AG04450 (cell line): ENCODE results near the gene OSGEPL1. TPM values are rescaled to one million over a fixed set of nuclear protein-coding genes. Genes with fewer than 3 reads are reported as not detected.
A peak's percentile ranks its signal among the peaks of the same experiment; 100 is the strongest.

Source experiments
- CTCF ChIA-PET: fragments of 300-600, 350-600 bp; formaldehyde crosslinking; extraction: SDS; loops from one replicate; lab custom pipeline; 2022; ENCODE audit warnings: antibody characterized with exemption, inconsistent platforms; lab: Charles Lee
- POLR2A ChIA-PET: fragments of 350-600 bp; formaldehyde crosslinking; extraction: SDS; loops from one replicate; lab custom pipeline; 2021; ENCODE audit warnings: antibody characterized with exemption, inconsistent platforms; lab: Yijun Ruan, JAX
- DNase-seq: peaks from one replicate; pipeline ENCODE4 v3.0.0-alpha.2; 2011; ENCODE audit warnings: low read depth, low spot score
- H3K27ac ChIP-seq: one replicate; pipeline ENCODE4 v1.5.1; 2012; ENCODE audit warnings: low read depth, low read length, control low read depth
- H3K27me3 ChIP-seq: one replicate; pipeline ENCODE4 v1.6.0; 2012; ENCODE audit warnings: low read length; ENCODE audit not compliant: control insufficient read depth, insufficient read depth
- H3K4me3 ChIP-seq: 2 replicates; pipeline ENCODE4 v1.5.1; 2011; ENCODE audit warnings: mild to moderate bottlenecking, low read depth, low read length, control low read depth
- H3K9me3 ChIP-seq: 2 replicates; pipeline ENCODE4 v1.5.1; 2012; ENCODE audit warnings: low read length; ENCODE audit not compliant: control insufficient read depth, insufficient read depth
- CTCF ChIP-seq: IDR thresholded peaks from 2 replicates; pipeline ENCODE4 v1.5.1; 2011; ENCODE audit warnings: low read depth, low read length, control low read depth, inconsistent platforms
- polyA minus RNA-seq: library from RNA; depleted of rRNA, polyadenylated mRNA; stranded (reverse); fragments of >200 nt; gene quantifications from 2 replicates; pipeline ENCODE4 v1.2.3, GENCODE V29; 2011; rRNA and poly(A)+ RNA removed
- polyA plus RNA-seq: library from polyadenylated mRNA; depleted of rRNA; stranded (reverse); fragments of >200 nt; gene quantifications from 2 replicates; pipeline ENCODE4 v1.2.3, GENCODE V29; 2011; rRNA removed

The OSGEPL1 gene, protein sequence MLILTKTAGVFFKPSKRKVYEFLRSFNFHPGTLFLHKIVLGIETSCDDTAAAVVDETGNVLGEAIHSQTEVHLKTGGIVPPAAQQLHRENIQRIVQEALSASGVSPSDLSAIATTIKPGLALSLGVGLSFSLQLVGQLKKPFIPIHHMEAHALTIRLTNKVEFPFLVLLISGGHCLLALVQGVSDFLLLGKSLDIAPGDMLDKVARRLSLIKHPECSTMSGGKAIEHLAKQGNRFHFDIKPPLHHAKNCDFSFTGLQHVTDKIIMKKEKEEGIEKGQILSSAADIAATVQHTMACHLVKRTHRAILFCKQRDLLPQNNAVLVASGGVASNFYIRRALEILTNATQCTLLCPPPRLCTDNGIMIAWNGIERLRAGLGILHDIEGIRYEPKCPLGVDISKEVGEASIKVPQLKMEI
- polyA plus RNA-seq (3.9 and 6.0 TPM in 2 replicates), polyA minus RNA-seq (5.8 and 6.2 TPM in 2 replicates)

DNA sequence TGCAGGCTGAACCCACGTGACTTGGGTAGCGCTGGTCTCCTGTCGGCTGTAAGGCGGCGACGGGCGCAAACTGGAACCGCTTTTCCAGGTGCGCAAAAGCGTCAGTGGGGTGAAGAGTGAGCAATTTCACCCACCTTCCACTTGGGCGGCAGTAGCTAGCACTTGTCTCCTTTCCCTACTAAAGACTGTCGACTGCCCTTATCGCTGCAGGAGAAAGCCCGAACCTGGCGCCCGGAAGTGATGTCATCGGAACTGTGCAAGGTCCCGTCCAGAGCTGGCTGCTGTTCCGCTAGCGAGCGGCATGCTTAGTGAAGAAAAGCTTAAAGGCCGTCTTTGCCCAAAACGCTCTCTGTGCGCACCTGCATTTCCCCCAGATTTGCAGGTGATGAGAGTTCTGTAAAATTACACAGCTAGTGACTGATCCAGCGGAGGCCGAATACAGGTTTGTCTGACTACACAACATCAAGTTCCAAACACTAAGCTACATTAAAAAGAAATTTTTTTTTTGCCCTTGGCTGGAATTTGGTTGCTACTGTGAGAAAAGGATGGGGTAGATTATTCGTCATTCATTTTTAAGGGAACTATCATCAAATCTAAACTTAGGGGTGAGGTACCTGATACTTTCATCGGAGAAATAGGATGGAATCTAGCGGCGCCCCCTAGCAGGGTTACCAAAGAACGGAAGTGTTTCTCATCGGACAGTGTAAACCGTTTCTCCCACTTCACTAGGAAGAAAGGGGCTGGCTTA lies at the start of gene OSGEPL1:
TSS of gene OSGEPL1 (minus strand) at position 242 of the 748 bp plus-strand sequence. CDS start 1,152 bp downstream, outside the sequence.
- no peaks in the 10 kb centered on the region for H3K9me3 ChIP-seq
- peak within 1 kb of the TSS; percentile 75 for H3K4me3 ChIP-seq
- ChIA-PET CTCF (interaction anchor here (0.5 to 3.9 kb wide), 45 partner anchors 9 to 1027 kb away, joined by 3 to 56 read pairs (median 4); partner anchors contain the start of genes ANKAR, ASNSD1, ORMDL1 and PMS1), POLR2A (interaction anchor here (0.6 to 1.5 kb wide), 3 partner anchors 21 to 1117 kb away, joined by 4 to 7 read pairs (median 5); partner anchors contain the start of genes ANKAR, ORMDL1 and PMS1)
- no peaks in the 10 kb centered on the region for H3K27me3 ChIP-seq
- H3K27ac ChIP-seq, result peak within 1 kb of the TSS; percentile 78
- DNase-seq, result peak; percentile 71
- peak; percentile 72 for TF ChIP-seq CTCF

DNA sequence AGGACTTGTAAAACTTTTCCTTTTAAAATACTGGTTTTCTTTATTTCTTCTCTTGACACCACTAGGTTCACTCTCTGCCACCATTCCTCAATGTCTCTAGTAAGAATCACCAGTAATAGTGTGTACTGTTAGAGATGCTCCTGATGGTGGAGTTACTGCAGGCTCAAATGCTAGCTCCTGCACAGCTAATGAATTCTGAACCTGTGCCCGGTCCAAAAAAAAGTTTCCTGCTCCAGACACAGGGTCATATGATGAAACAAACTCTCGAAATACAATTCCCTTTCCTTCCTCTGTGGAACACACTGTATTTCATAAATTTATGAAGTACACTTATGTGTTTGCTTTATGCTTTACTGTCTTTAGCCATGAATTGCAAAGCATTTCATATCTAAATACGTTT lies 40.8 kb upstream of the OSGEPL1 start:
- no peak overlapping the region for H3K4me3 ChIP-seq
- H3K27me3 ChIP-seq, result no peaks in the 10 kb centered on the region
- TF ChIP-seq CTCF, result no peak
- ChIA-PET POLR2A (no interaction called here), CTCF (no interaction called here)
- no peak for DNase-seq
- H3K27ac ChIP-seq, result no peak overlapping the region
- H3K9me3 ChIP-seq, result no peaks in the 10 kb centered on the region

GRCh38 chr2:189802396-189802912 lies 39.9 kb upstream of the OSGEPL1 start:
- ChIA-PET POLR2A (no interaction called here), CTCF (no interaction called here)
- H3K9me3 ChIP-seq, result no peaks in the 10 kb centered on the region
- no peak for TF ChIP-seq CTCF
- H3K4me3 ChIP-seq, result no peak overlapping the region
- DNase-seq, result no peak
- H3K27me3 ChIP-seq, result no peaks in the 10 kb centered on the region
- no peak overlapping the region for H3K27ac ChIP-seq

- CTCF ChIA-PET, result interaction anchor here (0.9 to 3.3 kb wide), 10 partner anchors 11 to 327 kb away, joined by 3 to 82 read pairs (median 4); partner anchors contain the start of gene MSTN
- no peaks in the 10 kb centered on the region for H3K27me3 ChIP-seq
- H3K9me3 ChIP-seq, result no peaks in the 10 kb centered on the region
- H3K4me3 ChIP-seq, result no peak overlapping the region
- H3K27ac ChIP-seq, result no peak overlapping the region
- no peak for TF ChIP-seq CTCF
- no peak for DNase-seq
- POLR2A ChIA-PET, result no interaction called here
These were observed 36.9 kb upstream of the OSGEPL1 start for GRCh38 chr2:189799531-189799930.
